Tibial nerve (tissue), 3 donors: ENCODE data around the gene MAPK8.

Experiments used
- CTCF ChIP-seq, 5 experiments: fragments of 200-600 bp in 3 of 5; fragments of 450-650 bp in 2 of 5; sonication (generic) in 3 of 5; IDR thresholded peaks; one replicate each; pipeline ENCODE4 v1.5.1; 2016 to 2019; ENCODE audit warnings: antibody characterized with exemption in 5 of 5, mild to moderate bottlenecking in 3 of 5, moderate library complexity in 2 of 5
- POLR2A ChIP-seq, 2 donors: fragments of 450-650 bp; IDR thresholded peaks; one replicate each; pipeline ENCODE4 v1.6.1; 2017; ENCODE audit warnings: antibody characterized with exemption in 2 of 2, mild to moderate bottlenecking in 2 of 2, moderate library complexity in 2 of 2

GRCh38 chr10:48482207-48482606 lies 175.7 kb downstream of the MAPK8 start:
- no peak for TF ChIP-seq CTCF (IDR thresholded peaks at IDR 0.05)
- TF ChIP-seq POLR2A (IDR thresholded peaks at IDR 0.05), result no peak
